NCI-H2196 (cell line): Measurements from ENCODE around the gene GTF3C6.
A peak's percentile ranks its signal among the peaks of the same experiment; 100 is the strongest.
"Not testable (repeated sequence)": the region's sequence is repeated elsewhere in the genome, so short reads cannot be mapped to it uniquely, and the experiment has no call there.

ENCODE experiments used
- DNase-seq: peaks from one replicate; lab custom pipeline; 2025; ENCODE audit not compliant: unreplicated experiment; lab: John Stamatoyannopoulos, UW

The GTF3C6 gene

DNA sequence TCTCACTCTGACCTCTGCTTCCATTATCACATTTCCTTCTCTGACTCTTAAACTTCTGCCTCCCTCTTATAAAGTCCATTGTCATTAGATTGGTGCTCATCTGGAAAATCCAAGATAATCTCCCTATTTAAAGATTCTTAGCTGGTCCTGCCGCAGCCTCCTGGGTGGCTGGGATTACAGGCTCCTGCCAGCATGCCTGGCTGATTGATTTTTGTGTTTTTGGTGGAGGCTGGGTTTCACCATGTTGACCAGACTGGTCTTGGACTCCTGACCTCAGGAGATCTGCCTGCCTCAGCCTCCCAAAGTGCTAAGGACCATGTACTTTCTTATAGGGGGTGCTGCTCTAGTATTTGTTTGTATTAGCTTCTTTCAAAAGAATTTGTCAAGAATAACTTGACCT, 18.1 kb downstream of the GTF3C6 start:
- DNase-seq = no peak

DNA sequence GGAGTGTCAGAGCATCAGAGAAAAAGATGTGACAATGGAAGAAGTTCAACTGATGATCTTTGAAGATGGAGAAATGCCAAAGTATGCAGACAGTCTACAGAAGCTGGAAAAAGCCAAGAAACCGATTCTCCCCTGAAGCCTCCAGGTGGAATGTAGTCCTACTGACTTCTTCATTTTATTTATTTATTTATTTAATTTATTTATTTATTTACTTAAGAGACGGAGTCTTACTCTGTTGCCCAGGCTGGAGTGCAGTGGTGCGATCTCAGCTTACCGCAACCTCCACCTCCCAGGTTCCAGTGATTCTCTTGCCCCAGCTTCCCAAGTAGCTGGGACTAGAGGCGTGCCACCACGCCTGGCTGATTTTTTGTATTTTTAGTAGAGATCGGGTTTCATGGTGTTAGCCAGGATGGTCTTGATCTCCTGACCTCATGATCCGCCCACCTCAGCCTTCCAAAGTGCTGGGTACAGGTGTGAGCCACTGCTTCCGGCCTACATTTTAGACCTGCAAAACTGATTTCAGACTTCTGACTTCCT, 21.1 kb downstream of the GTF3C6 start:
- no peak for DNase-seq

DNA sequence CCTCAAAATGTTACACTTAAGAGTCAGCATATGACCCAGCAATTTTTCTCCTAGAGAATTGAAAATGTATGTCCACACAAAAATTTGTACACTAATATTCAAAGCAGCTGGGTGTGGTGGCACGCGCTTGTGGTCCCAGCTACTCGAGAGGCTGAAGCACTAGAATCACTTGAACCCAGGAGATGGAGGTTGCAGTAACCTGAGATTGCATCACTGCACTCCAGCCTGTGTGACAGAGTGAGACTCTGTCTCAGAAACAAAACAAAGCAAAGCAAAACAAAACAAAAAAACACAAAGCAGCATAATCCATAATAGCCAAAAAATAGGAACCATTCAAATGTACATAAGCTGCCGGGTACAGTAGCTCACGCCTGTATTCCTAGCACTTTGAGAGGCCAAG, 21.7 kb downstream of the GTF3C6 start:
- DNase-seq = no peak

DNA sequence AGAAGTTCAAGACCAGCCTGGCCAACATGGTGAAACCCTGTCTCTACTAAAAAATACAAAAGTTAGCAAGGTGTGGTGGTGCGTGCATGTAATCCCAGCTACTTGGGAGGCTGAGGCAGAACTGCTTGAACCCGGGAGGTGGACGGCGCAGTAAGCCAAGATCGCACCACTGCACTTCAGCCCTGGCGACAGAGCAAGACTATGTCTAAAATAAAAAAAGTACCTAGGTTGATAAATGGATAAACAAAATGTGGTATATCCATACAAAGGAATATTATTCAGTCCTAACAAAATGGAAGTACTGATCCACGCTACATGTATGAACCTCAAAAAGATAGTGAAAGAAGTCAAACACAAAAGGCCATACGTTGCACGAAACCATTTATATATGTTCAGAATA, 22.1 kb downstream of the GTF3C6 start:
- DNase-seq = no peak

DNA sequence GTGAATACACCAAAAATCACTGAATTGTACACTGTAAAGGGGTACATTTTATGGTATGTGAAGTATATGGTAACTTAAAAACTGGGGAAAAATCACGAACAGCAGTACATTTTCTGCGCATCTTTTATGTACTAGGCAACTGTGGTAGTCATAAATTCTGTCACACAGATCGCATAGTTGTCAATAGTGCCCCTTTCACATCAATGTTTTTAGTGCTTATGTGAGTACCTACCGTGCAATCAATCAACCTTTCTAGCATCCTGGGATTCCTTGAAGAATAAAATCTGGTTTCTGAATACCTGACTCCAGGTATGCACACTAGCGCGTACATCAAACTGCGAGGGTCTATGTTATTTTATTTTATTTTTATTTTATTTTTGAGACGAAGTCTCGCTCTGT, 22.7 kb downstream of the GTF3C6 start:
- DNase-seq = no peak

DNA sequence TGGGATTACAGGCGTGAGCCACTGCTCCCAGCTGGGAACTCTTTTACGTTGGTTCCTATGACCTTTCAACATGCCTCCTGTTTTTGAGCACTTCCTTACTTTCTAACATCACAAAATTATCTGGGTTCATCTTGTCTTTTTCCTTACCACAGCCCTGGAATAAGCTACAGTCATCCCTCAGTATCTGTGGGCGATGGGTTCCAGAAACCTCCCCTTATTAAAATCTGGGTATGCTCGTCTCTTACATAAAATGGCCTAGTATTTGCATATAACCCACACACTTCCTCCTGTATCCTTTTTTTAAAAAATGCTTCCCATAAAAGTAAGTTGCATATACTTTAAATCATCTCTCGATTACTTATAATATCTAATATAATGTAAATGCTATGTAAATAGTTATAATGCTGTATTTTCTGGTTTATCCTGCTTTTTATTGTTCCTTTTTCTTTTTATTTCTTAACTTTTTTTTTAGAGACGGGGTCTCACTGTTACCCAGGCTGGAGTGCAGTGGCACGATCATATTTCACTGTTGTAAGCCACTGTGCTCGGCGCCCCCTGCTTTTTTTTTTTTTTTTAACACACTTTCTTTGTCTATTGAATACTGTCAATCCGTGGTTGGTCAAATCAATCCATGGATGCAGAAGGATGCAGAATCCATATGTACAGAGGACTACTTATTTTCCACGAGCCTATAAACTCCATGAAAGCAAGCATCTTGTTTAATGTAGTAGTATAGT, 32.5 kb downstream of the GTF3C6 start:
- DNase-seq = no peak

DNA sequence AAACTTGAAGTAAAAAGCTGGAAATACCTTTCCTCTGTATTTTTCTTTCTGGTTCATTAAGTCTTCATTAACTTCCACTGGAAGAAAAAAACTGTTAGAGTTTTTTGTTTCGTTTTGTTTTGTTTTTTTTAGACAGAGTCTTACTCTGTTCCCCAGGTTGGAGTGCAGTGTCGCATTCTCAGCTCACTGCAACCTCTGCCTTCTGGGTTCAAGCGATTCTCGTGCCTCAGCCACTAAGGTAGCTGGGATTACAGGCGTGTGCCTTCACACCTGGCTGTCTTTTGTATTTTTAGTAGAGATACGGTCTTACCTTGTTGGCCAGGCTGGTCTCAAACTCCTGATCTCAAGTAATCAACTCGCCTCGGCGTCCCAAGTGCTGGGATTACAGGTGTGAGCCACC, 38.2 kb downstream of the GTF3C6 start:
- no peak for DNase-seq

DNA sequence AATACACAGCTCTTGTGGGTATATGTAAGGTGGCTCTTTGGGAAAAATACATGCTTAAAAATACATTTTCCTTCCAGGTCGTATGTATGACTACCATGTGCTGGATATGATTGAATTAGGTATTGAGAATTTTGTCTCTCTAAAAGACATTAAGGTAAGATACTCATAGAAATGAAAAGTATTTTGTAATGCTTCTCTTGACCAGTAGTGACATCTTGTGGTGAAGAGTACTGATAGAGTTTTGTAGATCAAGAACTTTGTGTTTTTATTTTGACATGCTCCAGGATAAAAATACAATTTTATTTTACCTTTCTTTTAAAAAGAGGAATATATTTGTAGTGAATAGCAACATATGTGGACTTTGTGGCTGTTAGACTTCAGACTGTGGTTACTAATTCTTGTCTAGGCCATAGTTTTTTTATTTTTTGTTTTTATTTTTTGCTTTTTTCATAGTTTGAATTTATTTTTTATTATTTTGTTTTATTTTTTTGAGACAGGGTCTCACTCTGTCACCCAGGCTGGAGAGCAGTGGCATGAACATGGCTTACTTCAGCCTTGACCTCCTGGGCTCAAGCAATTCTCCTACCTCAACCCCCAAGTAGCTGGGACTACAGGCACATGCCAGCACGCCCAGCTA, 41.2 kb downstream of the GTF3C6 start:
- DNase-seq = peak; percentile 20

DNA sequence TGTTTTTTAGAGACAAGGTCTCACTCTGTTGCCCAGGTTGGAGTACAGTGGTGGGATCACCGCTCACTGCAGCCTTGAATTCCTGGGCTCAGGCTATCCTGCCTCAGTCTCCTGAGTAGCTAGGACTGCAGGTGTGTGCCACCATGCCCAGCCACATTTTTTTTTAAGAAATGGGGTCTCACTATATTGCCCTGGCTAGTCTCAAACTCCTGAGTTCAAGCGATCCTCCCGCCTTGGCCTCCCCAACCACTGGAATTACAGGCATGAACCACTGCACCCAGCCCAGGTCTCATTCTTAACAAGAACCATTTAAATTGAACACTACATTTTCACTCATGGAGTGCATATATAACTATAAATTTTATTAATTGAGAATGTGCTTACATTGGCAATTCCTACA, 43.8 kb downstream of the GTF3C6 start:
- no peak for DNase-seq

DNA sequence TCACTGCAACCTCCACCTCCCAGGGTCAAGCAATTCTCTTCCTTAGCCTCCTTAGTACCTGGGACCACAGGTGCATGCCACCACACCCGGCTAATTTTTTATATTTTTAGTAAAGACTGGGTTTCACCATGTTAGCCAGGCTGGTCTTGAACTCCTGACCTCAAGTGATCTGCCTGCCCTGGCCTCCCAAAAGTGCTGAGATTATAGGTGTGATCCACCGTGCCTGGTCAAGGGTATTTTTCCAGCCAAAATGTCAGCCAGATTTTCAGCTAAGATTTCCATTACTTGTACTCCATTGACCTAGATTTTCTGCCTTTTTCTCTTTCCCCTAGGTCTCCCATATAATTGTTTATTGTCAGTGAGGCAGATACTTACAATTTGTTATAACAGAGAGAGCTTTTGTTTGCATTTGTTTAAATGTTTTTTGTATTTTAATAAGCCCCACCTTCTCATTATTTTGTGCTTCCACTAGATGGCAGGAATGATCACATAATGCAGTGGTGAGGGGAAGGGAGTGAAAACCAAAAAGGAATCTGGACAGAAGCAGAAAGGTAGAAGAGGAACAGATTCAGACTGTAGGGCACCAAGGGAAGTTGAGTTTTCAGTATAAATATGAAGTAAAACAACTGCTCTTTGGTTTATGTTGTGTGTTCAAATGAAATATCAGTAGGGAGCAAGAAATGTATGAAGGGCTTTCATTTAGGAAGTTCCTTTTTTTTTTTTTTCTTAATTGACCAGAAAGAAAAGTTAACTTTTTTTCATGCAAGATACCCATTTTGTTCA, 53.0 kb downstream of the GTF3C6 start:
- DNase-seq = peak; percentile 59

DNA sequence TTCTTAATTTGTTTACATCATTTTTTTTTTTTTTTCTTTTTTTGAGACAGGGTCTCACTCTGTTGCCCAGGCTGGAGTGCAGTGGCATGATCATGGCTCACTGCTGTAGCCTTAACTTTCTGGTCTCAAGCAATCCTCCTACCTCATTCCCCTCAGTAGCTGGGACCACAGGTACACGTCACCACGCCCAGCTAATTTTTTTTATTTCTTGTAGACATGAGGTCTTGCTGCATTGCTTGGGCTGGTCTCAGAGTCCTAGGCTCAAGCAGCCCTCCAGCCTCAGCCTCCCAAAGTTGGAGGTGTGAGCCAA, 53.6 kb downstream of the GTF3C6 start:
- DNase-seq = no peak

DNA sequence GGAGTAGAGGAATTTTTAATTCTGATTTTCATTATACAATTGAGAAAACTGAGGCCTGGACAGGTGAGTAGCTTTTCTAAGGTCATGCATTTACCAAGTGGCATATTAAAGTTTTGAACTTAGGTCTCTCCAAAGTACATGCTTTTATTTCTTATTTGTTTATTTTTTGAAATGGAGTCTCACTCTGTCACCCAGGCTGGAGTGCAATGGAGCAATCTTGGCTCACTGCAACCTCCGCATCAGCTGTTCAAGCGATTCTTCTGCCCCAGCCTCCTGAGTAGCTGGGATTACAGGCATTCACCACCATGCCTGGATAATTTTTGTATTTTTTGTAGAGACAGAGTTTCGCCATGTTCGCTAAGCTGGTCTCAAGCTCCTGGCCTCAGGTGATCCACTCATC, 54.0 kb downstream of the GTF3C6 start:
- DNase-seq = not testable (repeated sequence)

DNA sequence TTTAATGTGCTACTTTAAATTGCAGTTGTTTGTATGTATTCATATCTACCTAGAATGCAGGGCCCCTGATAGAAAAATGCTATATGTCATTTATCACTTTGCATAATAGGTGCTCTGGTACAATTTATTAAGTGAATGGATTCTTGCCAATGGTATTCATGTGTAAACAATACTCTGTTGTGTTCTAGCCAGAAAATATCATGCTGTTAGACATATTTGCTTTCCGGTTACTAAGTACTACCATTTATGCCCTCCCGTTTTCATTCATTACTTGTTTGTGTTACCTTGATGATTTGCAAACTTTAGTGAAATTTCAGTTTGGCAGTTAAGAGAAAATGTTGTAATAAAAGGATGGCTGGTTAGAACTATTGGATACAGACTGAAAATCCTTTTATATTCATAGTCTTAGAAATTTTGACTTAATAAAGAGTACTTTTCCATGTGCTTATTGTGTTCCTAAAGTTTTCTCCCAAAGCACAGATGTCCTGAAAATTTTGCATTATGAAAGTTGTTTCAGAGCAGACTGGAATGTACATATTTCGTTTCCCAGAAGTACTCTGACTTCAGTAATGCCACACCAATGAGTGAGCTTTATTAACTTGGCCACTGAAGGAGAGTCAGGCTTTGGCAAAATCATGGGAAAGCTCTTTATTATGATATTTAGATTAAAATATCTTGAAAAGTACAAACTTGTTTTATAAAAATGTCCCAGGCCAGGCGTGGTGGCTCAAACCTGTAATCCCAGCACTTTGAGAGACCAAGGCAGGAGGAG, 54.8 kb downstream of the GTF3C6 start:
- peak; percentile 44 for DNase-seq

DNA sequence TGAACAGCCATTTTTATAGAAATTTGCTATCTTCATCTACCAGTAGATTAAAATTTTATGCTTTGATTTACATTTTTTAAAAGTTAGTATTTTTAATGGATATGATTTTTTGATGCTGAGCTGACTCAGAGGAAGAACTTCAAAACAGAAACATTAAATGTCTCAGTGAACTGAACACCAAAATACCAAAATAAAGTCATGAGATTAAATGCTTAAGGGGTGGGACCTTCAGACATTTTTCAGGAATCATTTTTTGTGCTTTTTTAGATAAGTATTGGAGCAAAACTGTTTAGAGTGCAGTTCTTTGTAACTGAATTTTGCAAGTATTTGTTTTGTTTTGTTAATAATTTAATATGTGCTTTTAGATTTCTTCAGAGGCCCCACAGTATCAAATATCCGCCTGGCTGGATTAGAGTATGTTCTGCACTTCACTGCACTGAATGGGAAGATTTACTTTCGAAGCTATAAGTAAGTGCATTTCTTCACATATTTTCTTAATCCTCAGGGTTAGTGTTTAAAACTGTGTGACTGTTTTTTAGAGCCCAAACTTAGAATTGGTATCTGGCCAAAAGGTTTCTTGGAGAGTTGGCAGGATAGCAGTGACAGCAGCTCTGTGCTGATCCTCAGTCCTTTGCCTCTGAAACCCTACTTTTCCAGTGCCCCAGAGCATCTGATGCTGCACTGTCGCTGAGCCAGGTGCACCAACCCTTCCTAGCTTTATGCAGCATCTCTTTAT, 57.1 kb downstream of the GTF3C6 start:
- DNase-seq = no peak

DNA sequence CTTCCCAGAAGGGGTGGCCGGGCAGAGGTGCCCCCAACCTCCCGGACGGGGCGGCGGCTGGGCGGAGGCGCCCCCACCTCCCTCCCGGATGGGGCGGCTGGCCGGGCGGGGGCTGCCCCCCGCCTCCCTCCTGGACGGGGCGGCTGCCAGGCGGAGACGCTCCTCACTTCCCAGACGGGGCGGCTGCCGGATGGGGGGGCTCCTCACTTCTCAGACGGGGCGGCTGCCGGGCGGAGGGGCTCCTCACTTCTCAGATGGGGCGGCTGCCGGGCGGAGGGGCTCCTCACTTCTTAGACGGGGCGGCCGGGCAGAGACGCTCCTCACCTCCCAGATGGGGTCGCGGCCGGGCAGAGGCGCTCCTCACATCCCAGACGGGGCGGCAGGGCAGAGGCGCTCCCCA, 58.7 kb downstream of the GTF3C6 start:
- not testable (repeated sequence) for DNase-seq
